ENCODE data around the gene PRSS1.

- TF ChIP-seq CTCF (IDR thresholded peaks at IDR 0.05) (no peak), POLR2A (IDR thresholded peaks at IDR 0.05) (peak in 1 of 2 donors; percentile 59)
Observed at GRCh38 chr7:142785841-142786250, 36.6 kb downstream of the PRSS1 start.

All from Peyer's patch (tissue), 4 donors.